MV-4-11 (cell line): ENCODE measurements around the gene CTNNA2.

Experiments used
- DNase-seq: peaks from one replicate; lab custom pipeline; 2025; lab: John Stamatoyannopoulos, UW

CTNNA2 gene

GRCh38 chr2:80573950-80574349 is 1061.1 kb downstream of the CTNNA2 start:
- DNase-seq, result no peak

GRCh38 chr2:80579756-80580155 is 1066.9 kb downstream of the CTNNA2 start:
- no peak for DNase-seq

GRCh38 chr2:80591233-80591632 is 1078.4 kb downstream of the CTNNA2 start:
- DNase-seq, result no peak

GRCh38 chr2:80592106-80592505 is 1079.3 kb downstream of the CTNNA2 start:
- no peak for DNase-seq

- DNase-seq, result no peak
Measured at GRCh38 chr2:80610108-80610507, 1097.3 kb downstream of the CTNNA2 start.

- no peak for DNase-seq
Measured at GRCh38 chr2:80621656-80622055, 1108.8 kb downstream of the CTNNA2 start.

- no peak for DNase-seq
Measured at GRCh38 chr2:80624062-80624461, 1111.2 kb downstream of the CTNNA2 start.

GRCh38 chr2:80634590-80634989 is 1121.7 kb downstream of the CTNNA2 start:
- DNase-seq, result no peak

GRCh38 chr2:80638783-80639182 is 1125.9 kb downstream of the CTNNA2 start:
- DNase-seq, result no peak

- no peak for DNase-seq
Measured at GRCh38 chr2:80642465-80642864, 1129.6 kb downstream of the CTNNA2 start.

- no peak for DNase-seq
Measured at GRCh38 chr2:80643598-80643997, 1130.7 kb downstream of the CTNNA2 start.

GRCh38 chr2:80651435-80651834 is 1138.6 kb downstream of the CTNNA2 start:
- no peak for DNase-seq

GRCh38 chr2:80655265-80655664 is 1142.4 kb downstream of the CTNNA2 start:
- DNase-seq, result no peak

- DNase-seq, result no peak
Measured at GRCh38 chr2:80670763-80671162, 1157.9 kb downstream of the CTNNA2 start.

- no peak for DNase-seq
Measured at GRCh38 chr2:80687524-80687923, 1174.7 kb downstream of the CTNNA2 start.

- DNase-seq, result no peak
Measured at GRCh38 chr2:80689106-80689505, 1176.3 kb downstream of the CTNNA2 start.
